Epidermal melanocyte (primary cell): ENCODE data around the gene PHPT1.
"Not testable (repeated sequence)": the region's sequence is repeated elsewhere in the genome, so short reads cannot be mapped to it uniquely, and the experiment has no call there.

Source experiments
- DNase-seq: peaks from one replicate; pipeline ENCODE4 v3.0.0; 2011; ENCODE audit warnings: low spot score; ENCODE audit not compliant: insufficient read length

Gene PHPT1

GRCh38 chr9:136883670-136884069, 34.5 kb downstream of the PHPT1 start:
- not testable (repeated sequence) for DNase-seq

- DNase-seq, result peak; percentile 100
These were observed 36.9 kb downstream of the PHPT1 start, which contains the start of gene TRAF2 for GRCh38 chr9:136885950-136886578. Gene TRAF2 (plus strand): TSS chr9:136886516. CDS start chr9:136898741, 12,225 bp downstream.

- peak; percentile 84 for DNase-seq
These were observed 37.7 kb downstream of the PHPT1 start for GRCh38 chr9:136886610-136887597.

GRCh38 chr9:136888454-136888853, 39.2 kb downstream of the PHPT1 start:
- no peak for DNase-seq

- no peak for DNase-seq
These were observed 40.6 kb downstream of the PHPT1 start for GRCh38 chr9:136889858-136890257.

GRCh38 chr9:136890661-136891060, 41.5 kb downstream of the PHPT1 start:
- no peak for DNase-seq

GRCh38 chr9:136896027-136896426, 46.8 kb downstream of the PHPT1 start:
- no peak for DNase-seq

GRCh38 chr9:136898483-136899100, 49.4 kb downstream of the PHPT1 start:
- no peak for DNase-seq

GRCh38 chr9:136899196-136899595, 50.0 kb downstream of the PHPT1 start:
- no peak for DNase-seq

GRCh38 chr9:136900556-136900955, 51.3 kb downstream of the PHPT1 start:
- no peak for DNase-seq
